ENCODE measurements around the gene CRCP. TPM values are rescaled to one million over a fixed set of nuclear protein-coding genes. Genes with fewer than 3 reads are reported as not detected.
A peak's percentile ranks its signal among the peaks of the same experiment; 100 is the strongest.

Gene CRCP
- total RNA-seq, 1 donor from 2014 or later, result 26.8 TPM

DNA sequence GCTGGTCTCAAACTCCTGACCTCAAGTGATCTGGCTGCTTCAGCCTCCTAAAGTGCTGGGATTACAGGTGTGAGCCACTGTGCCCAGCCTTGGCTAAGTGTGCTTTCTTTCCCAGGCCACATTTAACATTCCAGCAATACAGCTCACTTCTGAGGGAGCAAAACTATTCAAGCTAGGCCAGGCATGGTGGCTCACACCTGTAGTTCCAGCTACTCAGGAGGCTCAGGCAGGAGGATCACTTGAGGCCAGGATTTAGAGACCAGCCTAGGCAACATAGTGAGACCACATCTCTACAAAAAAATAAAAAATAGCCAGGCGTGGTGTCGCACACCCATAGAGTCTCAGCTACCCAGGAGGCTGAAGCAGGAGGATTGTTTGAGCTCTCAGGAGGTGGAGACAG lies 67.2 kb downstream of the CRCP start:
- DNase-seq (ENCODE audit: low read depth), result no peak
- Mint-ChIP-seq H3K27me3 (ENCODE audit: low read depth, unreplicated experiment) (no peaks in the 10 kb centered on the region), H3K4me3 (ENCODE audit: unreplicated experiment) (no peak overlapping the region), H3K9me3 (ENCODE audit: unreplicated experiment) (peaks cover 3% of the 10 kb centered on the region), H3K27ac (ENCODE audit: unreplicated experiment) (no peak overlapping the region), H3K36me3 (ENCODE audit: low read depth, unreplicated experiment) (no peaks in the 10 kb centered on the region), H3K4me1 (ENCODE audit: low read depth, unreplicated experiment) (peaks cover 9% of the 10 kb centered on the region)
- Histone ChIP-seq H2AFZ (ENCODE audit: low read depth, low read length) (no peak overlapping the region), H3K4me3 (ENCODE audit: insufficient read depth, low read depth, low read length) (no peak overlapping the region), H3K9me3 (ENCODE audit: insufficient read depth, low read depth, low read length) (peaks cover 4% of the 10 kb centered on the region), H3K27ac (ENCODE audit: low read depth, low read length) (no peak overlapping the region), H3K27me3 (ENCODE audit: insufficient read depth, low read length) (no peaks in the 10 kb centered on the region), H3K9ac (ENCODE audit: low read length) (no peak overlapping the region), H4K20me1 (ENCODE audit: insufficient read depth, low read length) (no peaks in the 10 kb centered on the region), H3K4me1 (ENCODE audit: insufficient read depth, low read length) (peaks cover 2% of the 10 kb centered on the region), H3K79me2 (ENCODE audit: insufficient read depth, low read length) (no peaks in the 10 kb centered on the region), H3K36me3 (ENCODE audit: insufficient read depth, low read length) (no peaks in the 10 kb centered on the region), H3K4me2 (ENCODE audit: low read length) (no peak overlapping the region)
- FAIRE-seq, result no peak
- no peak for TF ChIP-seq EZH2 (IDR thresholded peaks at IDR 0.05; ENCODE audit: insufficient read depth, low read length)
- TF ChIP-seq, protein P1, sequence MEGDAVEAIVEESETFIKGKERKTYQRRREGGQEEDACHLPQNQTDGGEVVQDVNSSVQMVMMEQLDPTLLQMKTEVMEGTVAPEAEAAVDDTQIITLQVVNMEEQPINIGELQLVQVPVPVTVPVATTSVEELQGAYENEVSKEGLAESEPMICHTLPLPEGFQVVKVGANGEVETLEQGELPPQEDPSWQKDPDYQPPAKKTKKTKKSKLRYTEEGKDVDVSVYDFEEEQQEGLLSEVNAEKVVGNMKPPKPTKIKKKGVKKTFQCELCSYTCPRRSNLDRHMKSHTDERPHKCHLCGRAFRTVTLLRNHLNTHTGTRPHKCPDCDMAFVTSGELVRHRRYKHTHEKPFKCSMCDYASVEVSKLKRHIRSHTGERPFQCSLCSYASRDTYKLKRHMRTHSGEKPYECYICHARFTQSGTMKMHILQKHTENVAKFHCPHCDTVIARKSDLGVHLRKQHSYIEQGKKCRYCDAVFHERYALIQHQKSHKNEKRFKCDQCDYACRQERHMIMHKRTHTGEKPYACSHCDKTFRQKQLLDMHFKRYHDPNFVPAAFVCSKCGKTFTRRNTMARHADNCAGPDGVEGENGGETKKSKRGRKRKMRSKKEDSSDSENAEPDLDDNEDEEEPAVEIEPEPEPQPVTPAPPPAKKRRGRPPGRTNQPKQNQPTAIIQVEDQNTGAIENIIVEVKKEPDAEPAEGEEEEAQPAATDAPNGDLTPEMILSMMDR (IDR thresholded peaks at IDR 0.05; ENCODE audit: insufficient read depth, low read depth, low read length), result no peak

DNA sequence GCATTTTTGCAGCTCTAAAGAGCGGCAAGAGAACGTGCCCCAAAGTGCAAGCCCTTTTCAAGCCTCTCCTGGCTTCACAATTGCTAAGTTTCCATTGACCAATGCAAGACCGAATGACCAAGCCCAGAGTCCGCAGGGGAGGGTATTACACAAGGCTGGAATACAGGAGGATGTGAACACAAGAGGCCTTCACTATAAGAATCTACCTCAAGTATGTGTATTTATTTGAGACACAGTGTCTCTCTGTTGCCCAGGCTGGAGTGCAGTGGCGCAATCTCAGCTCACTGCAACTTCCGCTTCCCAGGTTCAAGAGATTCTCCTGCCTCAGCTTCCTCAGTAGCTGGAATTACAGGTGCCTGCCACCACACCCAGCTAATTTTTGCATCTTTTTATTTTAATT lies 68.3 kb downstream of the CRCP start:
- Histone ChIP-seq H3K9me3 (ENCODE audit: insufficient read depth, low read depth, low read length) (peaks cover 4% of the 10 kb centered on the region), H3K4me2 (ENCODE audit: low read length) (no peak overlapping the region), H4K20me1 (ENCODE audit: insufficient read depth, low read length) (no peaks in the 10 kb centered on the region), H2AFZ (ENCODE audit: low read depth, low read length) (no peak overlapping the region), H3K4me3 (ENCODE audit: insufficient read depth, low read depth, low read length) (no peak overlapping the region), H3K36me3 (ENCODE audit: insufficient read depth, low read length) (no peaks in the 10 kb centered on the region), H3K4me1 (ENCODE audit: insufficient read depth, low read length) (peaks cover 2% of the 10 kb centered on the region), H3K27ac (ENCODE audit: low read depth, low read length) (no peak overlapping the region), H3K27me3 (ENCODE audit: insufficient read depth, low read length) (no peaks in the 10 kb centered on the region), H3K79me2 (ENCODE audit: insufficient read depth, low read length) (no peaks in the 10 kb centered on the region), H3K9ac (ENCODE audit: low read length) (no peak overlapping the region)
- H3K4me3 Mint-ChIP-seq (ENCODE audit: unreplicated experiment), result no peak overlapping the region
- peak overlapping the region; percentile 62 for H3K27ac Mint-ChIP-seq (ENCODE audit: unreplicated experiment)
- peaks cover 9% of the 10 kb centered on the region for H3K4me1 Mint-ChIP-seq (ENCODE audit: low read depth, unreplicated experiment)
- H3K27me3 Mint-ChIP-seq (ENCODE audit: low read depth, unreplicated experiment), result no peaks in the 10 kb centered on the region
- H3K36me3 Mint-ChIP-seq (ENCODE audit: low read depth, unreplicated experiment), result no peaks in the 10 kb centered on the region
- no peak for FAIRE-seq
- DNase-seq (ENCODE audit: low read depth), result no peak
- no peak for TF ChIP-seq EZH2 (IDR thresholded peaks at IDR 0.05; ENCODE audit: insufficient read depth, low read length)
- TF ChIP-seq, protein P1 (IDR thresholded peaks at IDR 0.05; ENCODE audit: insufficient read depth, low read depth, low read length), result no peak
- peaks cover 3% of the 10 kb centered on the region for H3K9me3 Mint-ChIP-seq (ENCODE audit: unreplicated experiment)

DNA sequence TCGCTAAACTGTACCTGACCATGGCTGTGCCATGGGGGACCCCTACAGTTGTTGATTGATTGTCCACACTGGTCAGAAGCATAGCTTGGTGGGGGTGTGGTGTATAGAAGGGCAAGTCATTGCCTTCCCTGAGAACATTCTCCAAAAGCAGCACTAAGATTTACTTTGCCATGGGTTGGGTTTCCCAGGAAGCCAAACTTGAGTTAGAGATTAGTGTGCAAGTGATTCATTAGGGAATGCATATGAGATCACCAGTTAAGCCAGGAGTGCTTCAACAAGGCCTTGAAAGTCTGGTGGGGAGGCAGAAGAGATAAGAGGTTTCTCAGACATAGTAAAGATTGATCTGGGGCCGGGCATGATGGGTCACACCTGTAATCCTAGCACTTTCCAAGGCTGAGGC lies 69.1 kb downstream of the CRCP start:
- no peaks in the 10 kb centered on the region for H4K20me1 ChIP-seq (ENCODE audit: insufficient read depth, low read length)
- H3K4me3 ChIP-seq (ENCODE audit: insufficient read depth, low read depth, low read length), result no peak overlapping the region
- H3K9ac ChIP-seq (ENCODE audit: low read length), result peak overlapping the region; percentile 57
- FAIRE-seq (peak; percentile 90), DNase-seq (ENCODE audit: low read depth) (peak; percentile 96)
- H3K36me3 ChIP-seq (ENCODE audit: insufficient read depth, low read length), result no peaks in the 10 kb centered on the region
- H3K4me1 ChIP-seq (ENCODE audit: insufficient read depth, low read length), result peaks cover 2% of the 10 kb centered on the region
- Mint-ChIP-seq H3K27me3 (ENCODE audit: low read depth, unreplicated experiment) (no peaks in the 10 kb centered on the region), H3K4me3 (ENCODE audit: unreplicated experiment) (no peak overlapping the region), H3K27ac (ENCODE audit: unreplicated experiment) (peak overlapping the region; percentile 62), H3K36me3 (ENCODE audit: low read depth, unreplicated experiment) (no peaks in the 10 kb centered on the region), H3K4me1 (ENCODE audit: low read depth, unreplicated experiment) (peaks cover 9% of the 10 kb centered on the region), H3K9me3 (ENCODE audit: unreplicated experiment) (peaks cover 3% of the 10 kb centered on the region)
- TF ChIP-seq EZH2 (IDR thresholded peaks at IDR 0.05; ENCODE audit: insufficient read depth, low read length), result no peak
- no peaks in the 10 kb centered on the region for H3K27me3 ChIP-seq (ENCODE audit: insufficient read depth, low read length)
- no peaks in the 10 kb centered on the region for H3K79me2 ChIP-seq (ENCODE audit: insufficient read depth, low read length)
- no peaks in the 10 kb centered on the region for H3K9me3 ChIP-seq (ENCODE audit: insufficient read depth, low read depth, low read length)
- H3K27ac ChIP-seq (ENCODE audit: low read depth, low read length), result peak overlapping the region; percentile 62
- no peak overlapping the region for H2AFZ ChIP-seq (ENCODE audit: low read depth, low read length)
- no peak overlapping the region for H3K4me2 ChIP-seq (ENCODE audit: low read length)

All from astrocyte (in vitro differentiated cells and primary cell).